D341Med (cell line): ENCODE measurements around the gene FAM210B.
"Not testable (repeated sequence)": the region's sequence is repeated elsewhere in the genome, so short reads cannot be mapped to it uniquely, and the experiment has no call there.

Experiments
- DNase-seq: peaks from one replicate; pipeline ENCODE4 v3.0.0; 2012; ENCODE audit warnings: low spot score

The FAM210B gene

GRCh38 chr20:56392881-56393482 is 34.2 kb downstream of the FAM210B start:
- DNase-seq: no peak

GRCh38 chr20:56393653-56394052 is 34.9 kb downstream of the FAM210B start:
- no peak for DNase-seq

GRCh38 chr20:56395166-56395565 is 36.4 kb downstream of the FAM210B start:
- no peak for DNase-seq

DNA sequence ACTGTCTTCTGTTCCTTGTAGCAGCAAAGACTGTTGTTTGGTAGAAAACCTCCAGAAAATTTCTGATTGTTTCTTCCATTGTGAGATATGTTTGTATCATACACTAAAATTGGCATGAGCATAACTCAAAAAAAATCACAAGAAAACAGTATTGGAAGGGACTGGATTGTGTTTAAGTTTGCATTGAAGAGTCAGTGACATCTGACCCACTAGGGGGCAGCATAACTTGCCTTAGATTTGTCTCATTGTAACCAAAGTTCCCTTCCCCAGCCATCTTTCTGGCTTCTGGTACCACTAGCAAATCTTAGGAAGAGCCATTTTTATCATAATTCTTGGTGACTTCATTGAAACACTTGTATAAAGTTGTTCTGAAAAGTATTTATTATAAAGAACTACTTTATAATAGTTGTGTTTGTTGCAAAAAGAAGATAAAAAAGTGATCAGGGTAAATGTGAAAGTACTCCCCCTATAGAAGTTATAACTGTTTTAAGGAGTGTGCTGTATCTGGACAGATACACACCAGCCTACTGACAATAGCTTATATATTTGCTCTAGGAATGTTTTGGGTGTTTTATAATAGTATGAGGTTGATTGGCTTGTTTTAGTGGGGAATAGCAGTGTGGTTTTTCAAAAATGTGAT is 41.3 kb downstream of the FAM210B start:
- peak; percentile 53 for DNase-seq

GRCh38 chr20:56403465-56403864 is 44.7 kb downstream of the FAM210B start:
- no peak for DNase-seq

DNA sequence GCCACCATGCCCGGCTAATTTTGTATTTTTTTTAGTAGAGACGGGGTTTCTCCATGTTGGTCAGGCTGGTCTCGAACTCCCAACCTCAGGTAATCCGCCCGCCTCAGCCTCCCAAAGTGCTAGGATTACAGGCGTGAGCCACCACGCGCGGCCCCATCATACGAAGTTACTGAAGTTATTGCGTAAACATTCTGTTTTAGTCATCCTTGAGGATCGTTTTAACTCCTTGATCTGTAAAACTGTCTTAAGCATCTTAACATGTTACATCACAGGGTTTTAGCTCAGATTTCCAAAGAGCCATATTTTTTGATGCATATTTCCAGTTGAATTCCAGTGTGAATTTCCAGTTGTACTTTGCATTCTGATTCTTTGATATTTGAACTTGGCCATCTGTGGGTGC is 46.6 kb downstream of the FAM210B start:
- not testable (repeated sequence) for DNase-seq

DNA sequence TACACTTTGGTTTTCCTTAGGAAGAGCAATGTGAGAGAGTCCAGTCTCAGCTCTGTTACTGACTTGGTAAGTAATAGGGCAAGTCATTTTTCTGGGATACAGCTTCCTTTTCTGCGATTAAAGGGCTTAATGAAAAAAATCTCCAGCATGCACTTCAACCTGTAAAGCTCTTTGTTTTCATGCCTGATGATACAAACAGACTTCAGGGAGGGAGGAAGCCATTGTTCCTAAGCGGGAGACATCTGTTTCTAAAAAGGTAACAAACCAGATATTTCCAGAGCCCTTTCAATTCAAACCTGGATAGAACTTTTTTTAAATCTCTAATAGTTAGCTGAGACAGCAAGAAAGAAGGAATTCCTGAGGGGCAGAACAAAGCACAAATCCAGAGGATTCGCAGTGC is 48.1 kb downstream of the FAM210B start:
- DNase-seq: no peak

DNA sequence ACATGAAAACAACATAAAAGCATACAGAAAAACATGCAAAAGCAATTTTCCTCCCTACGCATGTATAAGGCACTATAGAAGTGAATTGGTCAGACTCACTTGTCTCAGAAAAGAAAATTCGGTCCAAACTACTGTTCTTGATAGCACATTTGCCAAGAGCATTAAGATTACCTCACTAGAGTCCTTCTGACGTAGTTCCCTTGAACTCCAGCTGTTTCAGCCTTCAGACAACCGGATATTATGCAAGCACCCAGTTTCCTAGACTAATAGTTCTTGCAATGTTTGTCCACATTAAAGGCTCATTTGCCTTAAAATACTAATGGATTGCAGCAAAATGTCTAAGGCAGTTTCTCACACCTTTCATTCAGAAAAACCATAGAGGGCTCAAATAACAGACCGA is 50.7 kb downstream of the FAM210B start:
- DNase-seq: no peak

DNA sequence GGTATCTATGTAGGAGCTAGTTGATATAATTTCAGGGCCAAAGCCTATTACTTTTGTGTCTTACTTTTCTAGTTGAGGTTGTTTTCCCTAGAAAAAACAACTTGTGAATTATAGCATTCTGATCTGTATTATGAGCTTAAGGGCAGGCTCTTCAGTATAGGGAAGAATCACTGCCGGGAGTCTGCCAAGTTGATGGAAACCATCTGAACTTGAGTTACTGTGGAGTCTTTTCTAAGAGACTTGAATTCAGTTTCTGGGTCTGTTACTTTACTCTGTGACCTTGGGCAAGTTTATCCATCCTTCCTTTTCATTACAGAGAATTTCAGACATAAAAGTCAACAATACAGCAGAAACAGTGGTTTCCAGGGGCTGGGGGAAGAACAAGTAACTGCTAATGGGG is 51.2 kb downstream of the FAM210B start:
- no peak for DNase-seq

- DNase-seq: not testable (repeated sequence)
Measured at GRCh38 chr20:56411287-56411686, 52.5 kb downstream of the FAM210B start.

GRCh38 chr20:56411759-56412472 is 53.1 kb downstream of the FAM210B start, which contains the start of gene CASS4:
CASS4 (plus strand) TSS chr20:56412260; CDS start chr20:56412459, 199 bp downstream.
- no peak for DNase-seq

DNA sequence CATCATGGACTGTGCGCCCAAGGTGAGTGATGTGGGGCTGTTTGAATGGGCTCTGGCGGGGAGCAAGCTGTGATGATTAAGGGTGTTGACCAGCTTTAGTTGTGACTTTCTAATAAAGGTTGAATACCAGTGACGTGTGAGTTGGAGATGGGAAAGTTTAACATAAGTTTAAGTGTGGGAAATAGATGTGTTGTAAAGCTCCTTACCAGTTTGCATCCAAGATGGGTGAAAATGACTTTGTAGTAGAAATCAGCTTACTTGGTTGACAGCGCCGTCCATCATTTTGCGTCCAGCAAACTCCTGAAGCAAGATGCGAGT is 53.7 kb downstream of the FAM210B start:
- no peak for DNase-seq

- no peak for DNase-seq
Measured at GRCh38 chr20:56412949-56413348, 54.2 kb downstream of the FAM210B start.

GRCh38 chr20:56414842-56415765 is 56.3 kb downstream of the FAM210B start:
- DNase-seq: no peak

DNA sequence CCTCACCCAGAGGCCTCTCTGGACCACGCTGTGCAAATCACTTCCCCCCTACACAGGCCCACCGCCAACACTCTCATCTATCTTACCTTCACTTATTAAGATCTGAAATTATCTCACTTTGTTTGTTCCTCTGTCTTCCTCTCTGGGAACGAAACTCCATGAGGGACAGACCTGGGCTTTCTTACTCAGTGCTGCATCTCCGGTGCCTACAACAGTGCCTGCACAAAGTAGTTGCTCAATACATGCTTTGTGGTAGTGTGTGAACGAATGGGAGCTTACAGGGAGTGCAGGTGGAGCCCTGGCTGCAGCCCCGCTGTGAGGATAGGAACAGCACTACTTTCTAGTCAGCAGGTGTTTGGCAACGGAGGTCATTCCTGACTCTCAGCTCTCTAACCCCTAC is 58.6 kb downstream of the FAM210B start:
- no peak for DNase-seq

DNA sequence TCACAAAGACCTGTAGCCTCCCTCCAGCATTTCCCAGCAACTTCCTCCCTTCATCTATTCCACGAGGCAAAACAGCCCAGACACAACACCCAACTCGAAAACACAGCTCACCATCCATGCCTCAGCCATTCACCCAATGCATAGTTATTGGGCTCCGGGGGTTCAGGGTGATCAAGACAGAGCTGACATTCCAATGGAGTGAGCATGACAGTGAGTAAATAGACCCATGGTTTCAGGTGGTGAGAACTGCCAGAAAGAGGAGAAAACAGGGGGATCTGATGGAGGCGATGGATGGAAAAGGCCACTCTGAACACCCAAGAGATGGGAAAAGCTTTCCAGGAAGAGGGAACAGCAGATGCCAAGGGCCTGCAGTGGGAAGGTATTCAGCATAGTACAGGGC is 59.1 kb downstream of the FAM210B start:
- DNase-seq: no peak
